Kidney glomerular epithelial cell (primary cell): Measurements from ENCODE around the gene ICAM1.

Source experiments
- DNase-seq: peaks from one replicate; lab custom pipeline; 2025; lab: John Stamatoyannopoulos, UW

The ICAM1 gene

DNA sequence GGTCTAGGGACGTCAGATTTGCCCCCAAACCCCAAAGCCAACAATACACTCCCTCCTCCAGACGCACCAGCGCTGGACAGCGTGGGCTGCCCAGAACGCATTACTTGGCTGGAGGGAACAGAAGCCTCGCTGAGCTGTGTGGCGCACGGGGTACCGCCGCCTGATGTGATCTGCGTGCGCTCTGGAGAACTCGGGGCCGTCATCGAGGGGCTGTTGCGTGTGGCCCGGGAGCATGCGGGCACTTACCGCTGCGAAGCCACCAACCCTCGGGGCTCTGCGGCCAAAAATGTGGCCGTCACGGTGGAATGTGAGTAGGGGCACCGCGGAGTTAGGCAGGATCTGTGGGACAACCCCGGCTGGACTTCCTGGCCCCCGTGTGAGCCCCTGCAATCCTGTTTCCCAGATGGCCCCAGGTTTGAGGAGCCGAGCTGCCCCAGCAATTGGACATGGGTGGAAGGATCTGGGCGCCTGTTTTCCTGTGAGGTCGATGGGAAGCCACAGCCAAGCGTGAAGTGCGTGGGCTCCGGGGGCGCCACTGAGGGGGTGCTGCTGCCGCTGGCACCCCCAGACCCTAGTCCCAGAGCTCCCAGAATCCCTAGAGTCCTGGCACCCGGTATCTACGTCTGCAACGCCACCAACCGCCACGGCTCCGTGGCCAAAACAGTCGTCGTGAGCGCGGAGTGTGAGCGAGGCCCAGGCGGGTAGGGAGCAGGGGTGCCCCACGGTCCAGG, 22.9 kb downstream of the ICAM1 start:
- no peak for DNase-seq

DNA sequence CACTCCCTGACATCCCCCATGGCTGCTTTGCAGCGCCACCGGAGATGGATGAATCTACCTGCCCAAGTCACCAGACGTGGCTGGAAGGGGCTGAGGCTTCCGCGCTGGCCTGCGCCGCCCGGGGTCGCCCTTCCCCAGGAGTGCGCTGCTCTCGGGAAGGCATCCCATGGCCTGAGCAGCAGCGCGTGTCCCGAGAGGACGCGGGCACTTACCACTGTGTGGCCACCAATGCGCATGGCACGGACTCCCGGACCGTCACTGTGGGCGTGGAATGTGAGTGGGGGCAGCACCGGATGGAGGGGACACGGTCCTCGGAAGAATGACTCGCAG, 23.4 kb downstream of the ICAM1 start:
- no peak for DNase-seq

DNA sequence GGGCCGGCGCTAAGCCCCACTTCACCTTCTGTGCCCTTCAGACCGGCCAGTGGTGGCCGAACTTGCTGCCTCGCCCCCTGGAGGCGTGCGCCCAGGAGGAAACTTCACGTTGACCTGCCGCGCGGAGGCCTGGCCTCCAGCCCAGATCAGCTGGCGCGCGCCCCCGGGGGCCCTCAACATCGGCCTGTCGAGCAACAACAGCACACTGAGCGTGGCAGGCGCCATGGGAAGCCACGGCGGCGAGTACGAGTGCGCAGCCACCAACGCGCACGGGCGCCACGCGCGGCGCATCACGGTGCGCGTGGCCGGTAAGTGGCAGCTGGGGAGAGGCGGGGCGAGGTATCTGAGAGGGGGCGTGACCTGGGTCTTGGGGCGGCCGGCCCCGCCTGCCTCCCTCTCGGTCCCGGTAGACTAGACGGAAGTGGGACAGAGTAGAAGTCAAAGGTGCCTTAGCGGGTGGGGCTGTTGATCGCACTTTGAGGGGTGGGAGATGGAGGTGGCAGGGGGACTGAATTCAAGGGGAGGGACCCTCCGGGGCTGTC, 24.5 kb downstream of the ICAM1 start:
- no peak for DNase-seq

DNA sequence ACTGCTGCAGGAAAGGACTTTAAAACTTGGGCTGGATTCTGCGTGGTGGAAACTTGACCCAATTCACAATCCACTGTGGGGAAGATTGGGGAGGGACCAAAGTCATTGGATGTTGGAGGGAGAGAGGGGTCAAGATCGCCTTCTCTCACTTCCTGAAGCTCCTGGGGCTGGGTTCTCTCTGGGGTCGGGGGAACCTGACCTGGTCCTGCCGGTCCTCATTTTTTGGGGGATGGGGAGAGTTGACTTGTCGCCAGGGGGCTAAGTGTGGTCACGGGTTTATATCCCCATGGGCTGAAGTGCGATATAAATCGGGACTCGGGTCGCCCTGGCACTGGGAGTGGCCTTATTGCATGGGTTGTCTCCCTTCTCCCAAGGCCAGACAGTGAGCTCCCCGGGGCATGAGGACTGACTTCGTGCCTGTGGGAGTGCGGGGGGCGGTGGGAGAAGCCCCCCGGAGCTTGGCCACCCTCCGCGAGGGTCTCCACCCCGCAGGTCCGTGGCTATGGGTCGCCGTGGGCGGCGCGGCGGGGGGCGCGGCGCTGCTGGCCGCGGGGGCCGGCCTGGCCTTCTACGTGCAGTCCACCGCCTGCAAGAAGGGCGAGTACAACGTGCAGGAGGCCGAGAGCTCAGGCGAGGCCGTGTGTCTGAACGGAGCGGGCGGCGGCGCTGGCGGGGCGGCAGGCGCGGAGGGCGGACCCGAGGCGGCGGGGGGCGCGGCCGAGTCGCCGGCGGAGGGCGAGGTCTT, 25.1 kb downstream of the ICAM1 start:
- no peak for DNase-seq

DNA sequence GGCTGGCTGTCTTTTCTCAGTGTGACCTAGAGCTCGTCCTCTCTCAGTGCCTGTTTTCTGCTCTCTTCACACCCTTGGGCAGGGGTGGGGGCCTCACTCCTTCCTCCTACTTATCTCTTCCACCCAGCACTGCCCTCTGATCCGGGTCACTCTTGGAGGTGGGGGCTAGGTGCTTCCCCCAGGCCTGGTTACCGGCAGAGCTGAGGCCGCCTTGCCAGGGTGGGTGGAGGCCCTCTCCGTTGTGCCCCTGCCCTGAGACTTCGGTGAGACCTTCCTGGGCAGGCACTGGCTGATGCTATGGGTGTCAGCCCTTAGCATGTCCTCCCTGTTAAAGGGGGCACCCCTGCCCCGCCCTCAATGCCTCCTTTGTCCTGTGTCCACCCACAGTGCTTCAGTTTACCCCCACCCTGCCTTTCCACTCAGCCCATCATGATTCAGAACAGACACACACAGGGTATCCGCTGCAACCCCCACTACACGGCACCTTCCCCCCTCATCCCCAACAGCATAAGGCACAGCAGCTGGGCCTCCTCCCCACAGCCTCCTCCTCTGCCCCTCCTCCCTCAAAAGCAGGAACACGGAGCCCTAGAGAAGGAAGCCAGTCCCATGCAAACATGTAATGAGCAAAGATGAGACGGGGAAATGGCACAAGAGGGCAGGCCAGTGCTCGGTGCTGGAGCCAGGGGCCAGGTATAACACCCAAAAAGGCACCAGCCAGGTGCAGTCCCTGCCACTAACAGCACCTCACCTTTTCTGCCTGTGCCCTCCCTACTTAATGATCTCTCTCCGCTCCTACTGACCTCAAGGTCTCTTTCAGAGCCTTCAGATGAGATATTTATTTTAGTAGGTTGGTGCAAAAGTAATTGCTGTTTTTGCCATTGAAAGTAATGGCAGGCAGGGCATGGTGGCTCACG, 28.9 kb downstream of the ICAM1 start:
- DNase-seq = no peak

DNA sequence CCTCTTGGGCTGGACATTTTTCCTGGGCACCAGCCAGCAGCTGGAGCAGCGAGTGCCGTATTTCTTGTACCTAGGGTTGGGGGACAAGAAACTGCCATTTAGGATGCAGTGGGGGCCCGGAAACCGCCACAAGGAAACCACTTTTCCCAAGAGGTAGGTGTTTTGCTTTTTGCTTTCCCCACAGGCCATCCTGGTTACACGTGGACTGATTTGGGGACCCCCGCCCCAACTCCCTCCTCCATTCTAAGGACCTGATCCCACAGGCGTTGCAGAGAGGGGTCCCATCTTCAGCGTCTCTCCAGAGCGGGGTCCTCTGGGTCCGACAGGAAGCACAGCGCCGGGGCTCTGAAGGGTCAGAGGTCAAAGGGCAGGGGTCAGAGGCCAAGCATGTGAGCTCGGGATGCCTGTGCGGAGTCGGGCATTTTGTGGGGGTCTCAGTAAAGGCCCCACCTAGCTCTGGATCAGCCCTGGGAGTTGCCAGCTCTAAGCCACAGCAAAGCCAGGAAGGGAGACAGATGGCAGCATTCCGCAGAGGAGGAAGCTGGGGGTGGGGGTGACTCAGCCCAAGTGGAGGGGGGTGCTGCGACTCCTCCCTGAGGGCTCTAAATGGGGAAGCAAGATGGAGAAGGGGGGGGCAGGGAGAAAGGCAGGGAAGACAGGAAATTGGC, 34.4 kb downstream of the ICAM1 start:
- no peak for DNase-seq

DNA sequence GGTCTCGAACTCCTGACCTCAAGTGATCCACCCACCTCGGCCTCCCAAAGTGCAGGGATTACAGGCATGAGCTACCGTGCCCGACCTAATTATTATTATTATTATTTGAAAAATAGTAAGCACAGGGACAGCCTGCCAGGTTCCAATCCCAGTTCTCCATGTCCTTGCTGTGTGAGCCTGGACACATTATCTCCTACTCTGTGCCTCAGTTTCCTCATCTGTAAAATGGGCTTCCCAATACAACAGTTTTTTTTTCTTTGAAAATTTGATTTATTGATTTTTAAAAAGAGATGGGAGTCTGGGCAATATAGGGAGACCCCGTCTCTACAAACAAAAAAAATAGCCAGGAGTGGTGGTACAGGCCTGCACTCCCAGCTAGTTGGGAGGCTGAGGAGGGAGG, 35.4 kb downstream of the ICAM1 start:
- no peak for DNase-seq

DNA sequence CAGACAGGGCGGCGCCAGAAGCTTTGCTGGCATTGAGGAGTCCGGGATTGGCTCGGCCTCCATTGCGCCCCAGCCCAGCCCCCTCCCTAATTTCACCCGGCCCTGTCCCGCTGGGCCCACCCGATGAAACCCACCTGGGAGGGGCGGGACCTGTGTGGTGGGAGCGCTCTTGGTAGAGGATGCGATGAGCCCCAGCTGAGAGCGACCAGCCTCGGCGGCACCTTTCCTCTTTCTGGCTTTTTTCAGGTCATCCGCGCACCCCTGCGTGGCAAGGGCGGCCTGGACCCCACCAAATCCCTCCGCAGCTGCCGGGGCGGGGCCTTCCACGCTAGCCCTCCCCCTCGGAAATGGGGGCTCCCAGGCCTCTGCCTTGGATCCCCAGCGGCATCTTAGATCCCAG, 38.5 kb downstream of the ICAM1 start, which contains the start of gene ZGLP1:
Gene ZGLP1 (minus strand): TSS at position 393 of the 400 bp plus-strand sequence.
- DNase-seq = no peak

DNA sequence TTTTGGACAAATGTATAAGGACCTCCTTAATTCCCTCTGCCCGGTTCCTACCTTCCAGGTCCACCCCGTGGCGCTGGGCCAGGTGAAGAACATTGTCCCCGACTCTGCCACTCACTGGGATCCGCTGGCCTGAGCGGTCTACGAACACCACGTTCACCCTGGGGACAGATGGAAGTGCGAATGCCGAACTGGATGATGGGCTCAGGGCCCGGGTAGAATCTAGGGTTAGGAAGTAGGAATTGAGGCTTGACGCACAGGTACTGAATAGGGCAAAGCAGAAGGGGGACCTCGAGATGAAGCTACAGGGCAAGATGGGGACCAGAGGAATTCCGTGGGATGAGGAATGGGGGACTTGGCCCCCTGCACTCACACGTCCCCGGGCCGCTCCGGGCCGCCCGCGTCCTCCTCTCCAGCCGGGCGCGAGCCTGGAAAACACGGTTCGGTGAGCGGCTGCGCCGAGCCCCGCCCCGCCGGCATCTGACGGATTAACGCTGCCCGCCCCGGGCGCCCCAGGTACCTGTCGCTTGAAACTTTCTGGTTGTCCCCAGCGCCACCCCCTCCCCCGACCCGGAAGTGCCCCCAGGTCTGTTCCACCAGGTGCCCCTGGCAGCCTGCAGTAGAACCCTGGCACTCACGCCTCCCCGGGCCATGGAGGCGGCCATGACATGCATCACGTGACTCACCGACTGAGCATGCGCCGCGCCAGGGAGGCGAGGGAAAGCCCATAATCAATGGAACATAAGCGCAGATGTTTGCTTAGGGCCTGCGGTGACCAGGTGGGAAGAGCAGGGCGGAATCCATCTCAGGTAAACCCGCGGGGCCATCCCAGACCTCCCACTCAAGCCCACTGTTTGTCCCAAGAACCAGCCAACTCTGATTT, 44.7 kb downstream of the ICAM1 start, which contains the start of gene FDX2:
Gene FDX2 (minus strand): TSS at position 681 of the 880 bp plus-strand sequence. CDS start 19 bp downstream, at position 662.
- DNase-seq = peak; percentile 56

DNA sequence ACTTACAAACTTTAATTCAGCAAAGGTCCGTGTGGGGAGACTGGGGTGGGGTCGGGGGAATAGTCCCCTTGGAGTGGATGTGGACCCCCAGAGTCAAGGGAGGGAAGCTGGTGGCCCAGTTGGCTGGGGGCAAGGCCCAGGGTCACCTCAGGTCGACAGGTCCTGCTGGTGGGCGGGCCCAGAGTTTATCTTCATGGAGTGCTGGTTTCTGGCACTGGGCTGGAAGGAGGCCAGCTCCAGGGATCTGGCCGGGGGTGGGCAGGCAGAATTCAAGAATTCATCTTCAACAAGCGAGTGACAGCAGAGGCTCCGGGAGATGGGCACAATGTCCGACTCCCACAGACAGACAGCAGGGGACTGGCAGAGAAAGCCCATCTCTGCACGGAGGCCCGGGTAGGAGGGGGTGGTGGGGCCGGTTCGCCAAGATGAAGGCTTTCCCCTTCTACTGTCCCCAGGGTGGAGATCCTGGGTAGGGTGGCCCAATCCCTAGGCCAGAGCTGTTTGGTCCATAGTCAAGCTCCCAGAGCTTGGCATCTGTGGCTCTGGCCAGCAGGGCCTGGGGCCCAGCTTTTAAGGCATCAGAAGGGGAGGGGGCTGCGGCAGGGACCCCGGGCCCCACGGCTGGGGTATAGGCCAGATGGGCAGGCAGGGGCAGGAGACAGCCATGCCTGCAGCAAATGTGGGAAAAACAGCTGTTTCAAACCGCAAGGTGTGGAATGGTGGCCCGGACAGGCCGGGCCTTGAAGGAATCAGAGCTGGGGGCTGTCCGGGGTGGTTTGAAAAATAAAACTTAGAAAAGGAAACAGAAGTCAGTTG, 45.5 kb downstream of the ICAM1 start:
- DNase-seq = no peak

DNA sequence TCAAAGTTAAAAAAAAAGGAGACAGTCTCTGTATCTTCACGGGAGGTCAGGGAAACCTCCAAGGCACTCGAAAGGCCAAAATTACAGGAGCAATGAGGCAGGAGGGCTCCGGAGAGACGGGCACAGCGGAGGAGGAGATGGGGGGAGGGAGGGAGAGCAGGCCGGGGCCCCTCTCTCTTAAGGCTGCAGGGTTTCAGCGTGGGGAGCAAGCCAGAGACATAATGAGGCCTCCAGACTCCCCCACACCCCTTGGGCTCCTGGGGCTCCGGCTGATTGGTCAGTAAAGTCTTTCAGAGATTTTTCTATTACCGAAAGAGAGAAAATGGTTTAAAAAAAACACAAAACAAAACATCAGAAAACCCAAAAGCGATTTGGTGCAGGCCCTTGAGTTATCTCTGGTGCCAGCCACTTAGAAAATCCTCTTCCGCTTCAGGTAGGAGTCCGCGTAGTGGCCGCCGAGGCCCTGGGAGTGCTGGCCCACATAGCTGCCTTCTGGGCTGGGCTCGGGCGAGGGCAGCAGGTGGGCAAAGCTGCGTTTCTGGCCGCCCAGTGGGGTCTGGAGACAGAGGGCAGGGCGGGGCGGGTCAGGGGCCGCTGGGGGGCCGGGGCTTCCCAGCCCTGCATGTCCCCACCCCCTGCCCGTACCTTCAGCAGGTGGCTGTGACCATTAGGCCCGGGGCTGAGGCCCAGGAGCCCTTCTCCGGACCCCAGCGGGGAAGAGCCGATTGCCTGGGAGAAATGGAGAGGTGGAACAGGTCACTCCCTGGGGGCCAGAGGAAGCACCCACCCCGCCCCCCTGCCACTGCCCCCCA, 46.3 kb downstream of the ICAM1 start:
- no peak for DNase-seq

DNA sequence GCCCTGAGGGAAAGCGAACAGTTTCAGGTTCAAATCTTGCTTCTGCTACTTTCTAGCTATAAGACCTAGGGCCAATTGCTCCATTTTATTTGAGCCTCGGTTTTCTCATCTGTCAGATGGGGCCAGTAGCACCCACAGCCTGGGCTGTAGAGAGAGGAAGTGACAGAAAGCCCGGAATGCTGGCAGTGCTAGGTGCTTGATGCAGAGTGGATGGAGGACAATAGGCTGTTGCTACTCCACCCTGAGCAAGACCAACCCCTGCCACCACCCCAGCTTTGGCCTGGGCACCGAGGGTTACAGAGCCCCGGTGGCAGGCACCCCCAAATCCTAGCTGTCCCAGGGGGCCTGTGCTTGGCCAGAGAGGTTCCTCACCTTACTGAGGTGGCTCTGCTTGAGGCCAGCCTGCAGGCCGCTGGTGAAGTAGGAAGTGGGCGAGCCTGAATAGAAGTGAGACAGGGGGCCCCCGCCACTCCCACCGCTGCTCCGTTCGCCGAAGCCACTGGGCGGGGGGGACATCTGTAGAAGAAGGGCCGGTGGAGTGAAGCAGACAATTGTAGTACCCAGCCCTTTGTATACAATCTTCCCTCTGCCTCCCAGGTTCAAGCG, 47.0 kb downstream of the ICAM1 start:
- no peak for DNase-seq

DNA sequence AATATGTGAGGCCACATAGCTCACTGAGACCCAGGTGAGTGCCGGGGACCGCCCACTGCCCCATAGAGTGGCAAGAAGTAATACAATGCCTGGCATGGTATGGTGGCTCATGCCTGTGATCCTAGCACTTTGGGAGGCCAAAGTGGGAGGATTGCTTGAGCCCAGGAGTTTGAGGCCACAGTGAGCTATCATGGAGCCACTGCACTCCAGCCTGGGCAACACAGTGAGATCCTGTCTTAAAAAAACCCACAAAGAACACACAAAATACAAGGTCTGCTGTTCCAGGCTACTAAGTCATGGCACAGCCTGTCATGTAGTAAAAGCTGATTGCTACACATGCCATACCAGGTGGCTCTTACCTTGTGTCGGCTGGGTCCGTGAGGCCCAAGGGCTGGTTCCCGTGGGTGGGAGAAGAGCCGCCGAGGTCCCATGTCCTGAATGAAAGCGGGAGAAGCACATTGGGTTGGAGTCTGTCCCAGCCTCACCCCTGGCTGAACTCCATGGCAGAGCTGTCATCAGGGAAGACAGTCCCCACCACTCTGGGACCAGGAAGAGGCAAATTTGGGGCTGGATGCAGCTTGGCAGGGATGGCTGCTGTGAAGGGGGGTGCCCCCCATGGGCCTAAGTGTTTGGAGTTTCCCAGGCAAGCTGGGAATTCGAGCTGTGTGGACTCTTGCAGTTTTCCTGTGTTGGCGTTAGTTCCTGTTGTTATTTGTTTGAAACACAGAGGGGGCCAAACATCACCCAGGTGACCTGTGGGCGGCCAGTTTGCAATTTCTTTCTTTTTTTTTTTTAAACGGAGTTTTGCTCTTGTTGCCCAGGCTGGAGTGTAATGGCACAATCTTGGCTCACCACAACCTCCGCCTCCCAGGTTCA, 48.1 kb downstream of the ICAM1 start:
- no peak for DNase-seq

DNA sequence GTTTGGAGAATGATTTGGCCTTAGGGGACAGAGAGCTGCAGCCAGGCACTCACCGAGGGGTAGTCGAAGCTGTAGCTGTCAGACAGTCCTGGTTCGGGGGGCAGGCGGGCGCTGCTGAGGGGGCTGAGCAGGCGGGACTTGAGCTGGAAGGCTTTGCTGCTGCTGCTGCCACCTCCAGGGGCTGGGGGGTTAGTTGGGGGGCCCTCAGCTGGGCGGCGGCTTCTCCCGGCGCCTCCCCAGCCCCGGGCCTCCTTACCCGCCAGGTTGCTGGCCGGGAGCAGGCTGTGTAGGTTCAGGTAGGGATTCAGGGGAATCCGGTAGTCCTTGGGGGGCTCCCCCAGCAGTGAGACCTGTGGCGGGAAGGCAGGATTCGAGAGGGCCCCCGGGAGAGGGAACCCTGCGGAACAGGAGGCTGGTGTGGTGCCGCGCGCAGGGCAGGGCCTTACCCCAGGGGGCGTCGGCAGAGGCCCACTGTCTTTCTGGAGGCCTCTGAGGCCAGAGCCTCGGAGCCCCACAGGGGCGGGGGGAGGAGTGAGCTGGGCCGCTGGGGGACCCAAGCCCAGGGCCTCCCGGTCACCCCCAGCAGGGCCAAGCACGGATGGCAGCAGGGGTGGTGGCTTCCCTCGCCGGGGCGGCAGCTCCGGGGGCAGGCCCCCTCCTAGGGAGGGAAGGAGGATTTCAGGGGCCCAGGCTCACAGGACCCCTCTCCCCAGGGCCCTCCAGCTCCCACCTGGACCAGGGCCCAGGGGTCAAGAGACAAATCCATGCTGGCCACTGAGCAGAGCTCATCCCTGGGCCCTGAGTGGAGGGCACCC, 49.9 kb downstream of the ICAM1 start:
- DNase-seq = no peak

DNA sequence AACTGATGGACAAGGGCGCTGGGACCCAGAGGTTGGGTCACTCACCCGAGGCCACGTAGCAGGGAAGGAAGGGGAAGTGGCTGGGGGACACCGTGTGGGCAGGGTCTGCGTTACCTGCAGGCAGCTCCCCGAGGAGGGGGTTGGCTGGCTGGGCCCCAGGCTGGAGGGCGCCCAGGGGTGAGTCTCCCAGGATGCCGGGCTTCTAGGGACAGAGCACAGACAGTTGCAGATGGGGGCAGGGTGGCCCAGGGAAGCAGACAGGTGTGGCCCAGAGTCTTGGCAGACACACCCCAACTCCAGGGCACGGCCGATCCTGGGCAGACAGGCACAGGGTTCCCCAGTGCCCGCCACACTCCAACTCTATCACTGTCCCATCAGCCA, 50.5 kb downstream of the ICAM1 start:
- DNase-seq = no peak
